Measurements from ENCODE around the gene ARID1A.

GRCh38 chr1:26696654-26697430 lies 1.0 kb downstream of the ARID1A start:
- TF ChIP-seq, protein P1, sequence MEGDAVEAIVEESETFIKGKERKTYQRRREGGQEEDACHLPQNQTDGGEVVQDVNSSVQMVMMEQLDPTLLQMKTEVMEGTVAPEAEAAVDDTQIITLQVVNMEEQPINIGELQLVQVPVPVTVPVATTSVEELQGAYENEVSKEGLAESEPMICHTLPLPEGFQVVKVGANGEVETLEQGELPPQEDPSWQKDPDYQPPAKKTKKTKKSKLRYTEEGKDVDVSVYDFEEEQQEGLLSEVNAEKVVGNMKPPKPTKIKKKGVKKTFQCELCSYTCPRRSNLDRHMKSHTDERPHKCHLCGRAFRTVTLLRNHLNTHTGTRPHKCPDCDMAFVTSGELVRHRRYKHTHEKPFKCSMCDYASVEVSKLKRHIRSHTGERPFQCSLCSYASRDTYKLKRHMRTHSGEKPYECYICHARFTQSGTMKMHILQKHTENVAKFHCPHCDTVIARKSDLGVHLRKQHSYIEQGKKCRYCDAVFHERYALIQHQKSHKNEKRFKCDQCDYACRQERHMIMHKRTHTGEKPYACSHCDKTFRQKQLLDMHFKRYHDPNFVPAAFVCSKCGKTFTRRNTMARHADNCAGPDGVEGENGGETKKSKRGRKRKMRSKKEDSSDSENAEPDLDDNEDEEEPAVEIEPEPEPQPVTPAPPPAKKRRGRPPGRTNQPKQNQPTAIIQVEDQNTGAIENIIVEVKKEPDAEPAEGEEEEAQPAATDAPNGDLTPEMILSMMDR (IDR thresholded peaks at IDR 0.05), result no peak
- TF ChIP-seq POLR2A (IDR thresholded peaks at IDR 0.05), result no peak

All from uterus (tissue), 2 donors.